Fibroblast of the aortic adventitia (primary cell): ENCODE data around the gene DDX27. TPM values are rescaled to one million over a fixed set of nuclear protein-coding genes. Genes with fewer than 3 reads are reported as not detected.
"Not testable (repeated sequence)": the region's sequence is repeated elsewhere in the genome, so short reads cannot be mapped to it uniquely, and the experiment has no call there.

ENCODE experiments used
- DNase-seq: peaks from one replicate; pipeline ENCODE4 v3.0.0-alpha.2; 2010; ENCODE audit warnings: low read depth
- H3K4me3 ChIP-seq: 2 replicates; pipeline ENCODE4 v1.5.1; 2011; ENCODE audit warnings: low read depth, mild to moderate bottlenecking, control low read depth, low read length, moderate library complexity
- CTCF ChIP-seq: IDR thresholded peaks from 2 replicates; pipeline ENCODE4 v1.5.1; 2011; ENCODE audit warnings: mild to moderate bottlenecking, low read length, control low read depth, inconsistent platforms; ENCODE audit not compliant: insufficient read depth
- total RNA-seq: library from RNA; depleted of rRNA; stranded (reverse); fragments of >200 nt; gene quantifications from 2 replicates; pipeline ENCODE4 v1.2.3, GENCODE V29; 2012; ENCODE audit warnings: low replicate concordance

DDX27 gene
- total RNA-seq, 1 donor = 29.3 TPM

DNA sequence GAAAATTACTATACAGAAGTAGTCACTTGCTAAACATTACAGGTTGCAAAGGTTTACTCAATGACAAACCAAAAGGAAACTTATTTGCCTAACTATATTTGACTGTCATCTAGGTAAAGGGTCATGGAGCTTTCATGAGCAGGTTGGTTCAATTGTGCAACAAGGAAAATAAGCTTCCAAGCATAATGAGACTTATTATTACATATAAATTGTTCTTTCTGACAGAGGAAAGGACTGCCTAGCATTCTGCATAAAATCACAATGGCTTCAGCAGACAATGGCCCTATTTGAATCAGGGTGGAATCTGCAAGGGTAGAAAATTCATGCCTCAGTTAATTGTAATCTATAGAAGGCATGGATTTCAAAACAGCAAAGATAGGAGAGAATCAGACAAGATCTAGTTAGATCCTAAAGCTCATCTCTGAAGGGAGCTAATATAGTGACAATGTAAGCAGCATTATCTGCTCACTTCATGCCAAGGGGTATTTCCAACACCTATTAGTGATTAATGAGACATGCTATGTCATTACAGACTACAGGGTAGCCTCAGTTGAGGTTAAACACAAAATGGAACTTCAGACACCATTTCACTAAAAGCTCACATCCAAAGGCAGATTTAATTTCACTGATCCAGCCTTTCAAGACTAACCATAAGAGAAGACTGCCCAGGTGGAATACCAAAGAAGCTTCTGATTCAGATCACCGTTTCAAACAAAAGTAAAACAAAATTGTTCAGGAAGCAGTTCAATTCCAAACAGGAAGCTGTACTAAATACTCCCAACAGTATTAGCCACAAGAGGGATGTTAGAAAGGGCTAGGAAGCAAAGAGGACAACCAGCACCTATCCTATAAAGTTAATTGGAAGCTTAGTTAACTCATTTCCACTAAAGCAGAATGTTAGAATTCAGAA, 39.6 kb upstream of the DDX27 start:
- H3K4me3 ChIP-seq = no peak overlapping the region
- no peak for TF ChIP-seq CTCF

GRCh38 chr20:49181265-49181877, 37.8 kb upstream of the DDX27 start:
- no peak overlapping the region for H3K4me3 ChIP-seq
- TF ChIP-seq CTCF = no peak
- DNase-seq = no peak

More for the DNA sequence above, 39.6 kb upstream of the DDX27 start:
- DNase-seq = no peak

DNA sequence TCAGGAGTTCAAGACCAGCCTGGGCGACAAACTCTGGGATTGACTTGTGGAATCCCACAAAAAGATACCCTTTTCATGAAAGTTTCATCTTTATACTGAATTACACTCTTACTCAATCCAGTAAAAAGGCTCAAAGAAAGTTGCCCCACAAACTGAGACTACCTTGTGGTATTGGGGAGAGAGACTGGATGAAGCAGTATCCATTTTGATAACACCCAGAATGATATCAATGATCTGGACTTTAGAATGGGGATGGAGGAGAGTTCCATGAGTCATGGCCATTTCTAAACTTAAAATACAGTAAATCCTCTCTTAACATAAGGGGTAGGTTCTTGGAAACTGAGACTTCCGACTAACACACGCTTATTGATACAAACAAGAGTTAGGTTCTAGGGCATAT, 35.8 kb upstream of the DDX27 start:
- no peak for TF ChIP-seq CTCF

DNA sequence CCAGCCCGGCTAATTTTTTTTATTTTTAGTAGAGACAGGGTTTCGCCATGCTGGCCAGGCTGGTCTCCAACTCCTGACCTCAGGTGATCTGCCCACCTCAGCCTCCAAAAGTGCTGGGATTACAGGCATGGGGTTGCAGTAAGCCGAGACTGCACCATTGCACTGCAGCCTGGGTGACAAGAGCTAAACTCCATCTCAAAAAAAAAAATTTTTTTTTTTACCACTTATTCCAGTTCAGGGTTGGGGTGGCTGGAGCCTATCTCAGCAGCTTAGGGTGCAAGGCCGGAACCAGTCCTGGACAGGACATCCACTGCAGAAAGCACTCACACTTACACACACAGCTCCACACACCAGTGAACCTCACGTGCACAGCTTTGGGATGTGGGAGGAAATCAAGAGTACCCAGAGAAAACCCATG, 35.1 kb upstream of the DDX27 start:
- DNase-seq, H3K4me3 ChIP-seq: not testable (repeated sequence)

More for the DNA sequence above, 35.8 kb upstream of the DDX27 start:
- DNase-seq = no peak
- H3K4me3 ChIP-seq = no peak overlapping the region

DNA sequence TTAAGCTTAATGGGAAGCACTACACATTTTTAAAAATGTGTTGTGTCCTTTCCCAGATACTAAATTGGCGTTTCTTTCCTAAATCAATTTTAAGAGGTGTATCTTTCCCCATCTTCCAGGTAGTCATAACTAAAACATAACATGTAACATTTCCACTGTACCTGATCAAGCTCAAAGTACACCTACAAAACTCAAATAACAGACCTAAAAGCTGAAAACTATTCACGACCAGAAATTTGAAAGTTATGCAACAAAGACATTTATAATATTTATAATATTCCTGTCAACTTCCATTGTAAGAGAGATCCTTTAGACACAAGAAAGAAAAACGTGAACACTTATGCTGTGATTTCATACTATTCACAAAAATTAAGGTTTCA, 34.5 kb upstream of the DDX27 start:
- TF ChIP-seq CTCF = no peak
- H3K4me3 ChIP-seq = no peak overlapping the region
- DNase-seq = no peak

DNA sequence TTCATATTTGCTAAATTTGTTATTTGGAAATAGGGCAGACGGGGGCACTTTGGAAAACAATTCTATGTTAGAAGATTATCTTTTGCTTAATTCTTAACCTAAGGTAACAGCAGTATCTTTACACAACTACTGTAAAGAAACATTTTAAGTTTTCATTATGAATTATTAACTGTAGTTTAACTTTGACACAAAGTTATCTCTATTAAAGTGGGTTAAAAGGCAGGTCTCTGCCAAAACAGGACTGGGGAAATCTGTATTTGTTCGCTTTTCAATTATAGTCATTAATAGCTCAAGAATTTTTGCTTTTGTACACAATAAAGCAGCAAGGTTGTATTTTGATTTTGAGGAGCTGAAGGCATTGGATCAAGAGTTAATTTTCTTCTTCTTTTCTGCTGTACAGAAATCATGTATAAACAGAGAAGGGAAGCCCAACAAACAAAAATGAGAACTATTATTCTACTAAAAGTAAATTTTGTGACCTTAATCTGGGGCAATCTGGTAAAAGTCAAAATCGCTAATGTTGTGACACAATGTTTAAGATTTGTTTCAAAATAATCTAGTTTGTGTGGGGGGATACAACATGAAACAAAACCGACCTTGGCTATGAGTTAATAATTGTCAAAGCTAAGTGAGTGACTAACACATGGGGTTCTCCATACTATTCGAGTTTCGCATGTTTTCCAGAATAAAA, 34.0 kb upstream of the DDX27 start:
- no peak overlapping the region for H3K4me3 ChIP-seq
- no peak for DNase-seq
- TF ChIP-seq CTCF = no peak
